Sigmoid colon (tissue), 4 donors: Measurements from ENCODE around the gene TMBIM1.

ENCODE experiments used
- POLR2AphosphoS5 ChIP-seq, 4 donors: sonication (generic); formaldehyde crosslinking; IDR thresholded peaks; one replicate each; pipeline ENCODE4 v1.6.1; 2017; ENCODE audit warnings: antibody characterized with exemption in 4 of 4
- TF ChIP-seq, protein P1 (sequence below), 4 experiments: fragments of 450-650 bp in 3 of 4; fragments of 200-600 bp in 1 of 4; IDR thresholded peaks; one replicate each; pipeline ENCODE4 v1.5.1; 2016 to 2019; ENCODE audit warnings: antibody characterized with exemption in 4 of 4, mild to moderate bottlenecking in 3 of 4, moderate library complexity in 2 of 4

DNA sequence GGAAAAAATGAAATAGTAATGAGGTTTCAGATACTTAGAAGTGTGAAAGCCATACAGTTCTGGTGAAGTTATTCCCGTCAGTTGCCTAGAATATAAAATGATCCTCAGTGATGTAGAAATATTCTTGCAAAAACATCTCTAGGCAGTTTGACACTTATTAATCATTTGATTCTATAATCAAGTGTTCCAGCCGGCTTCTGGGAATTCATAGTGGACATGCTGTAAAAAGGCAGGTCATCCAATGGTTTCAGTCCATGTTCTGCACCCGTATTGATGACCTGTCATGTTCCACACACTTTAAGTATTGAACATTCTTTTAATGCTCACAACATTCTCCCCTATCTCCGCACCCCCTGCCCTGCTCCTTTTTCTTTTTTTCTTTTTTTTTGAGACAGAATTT lies 55.5 kb downstream of the TMBIM1 start:
- TF ChIP-seq, protein P1, sequence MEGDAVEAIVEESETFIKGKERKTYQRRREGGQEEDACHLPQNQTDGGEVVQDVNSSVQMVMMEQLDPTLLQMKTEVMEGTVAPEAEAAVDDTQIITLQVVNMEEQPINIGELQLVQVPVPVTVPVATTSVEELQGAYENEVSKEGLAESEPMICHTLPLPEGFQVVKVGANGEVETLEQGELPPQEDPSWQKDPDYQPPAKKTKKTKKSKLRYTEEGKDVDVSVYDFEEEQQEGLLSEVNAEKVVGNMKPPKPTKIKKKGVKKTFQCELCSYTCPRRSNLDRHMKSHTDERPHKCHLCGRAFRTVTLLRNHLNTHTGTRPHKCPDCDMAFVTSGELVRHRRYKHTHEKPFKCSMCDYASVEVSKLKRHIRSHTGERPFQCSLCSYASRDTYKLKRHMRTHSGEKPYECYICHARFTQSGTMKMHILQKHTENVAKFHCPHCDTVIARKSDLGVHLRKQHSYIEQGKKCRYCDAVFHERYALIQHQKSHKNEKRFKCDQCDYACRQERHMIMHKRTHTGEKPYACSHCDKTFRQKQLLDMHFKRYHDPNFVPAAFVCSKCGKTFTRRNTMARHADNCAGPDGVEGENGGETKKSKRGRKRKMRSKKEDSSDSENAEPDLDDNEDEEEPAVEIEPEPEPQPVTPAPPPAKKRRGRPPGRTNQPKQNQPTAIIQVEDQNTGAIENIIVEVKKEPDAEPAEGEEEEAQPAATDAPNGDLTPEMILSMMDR (IDR thresholded peaks at IDR 0.05), result no peak
- no peak for TF ChIP-seq POLR2AphosphoS5 (IDR thresholded peaks at IDR 0.05)
